HG03139 (cell line): Measurements from ENCODE around the gene EHD2.

Source experiments
- ATAC-seq: cut with Tn5 transposase; IDR thresholded peaks from one replicate; pipeline ENCODE4 v1.9.1; 2021; ENCODE audit not compliant: unreplicated experiment

EHD2 gene

GRCh38 chr19:47691090-47691489 is 22.1 kb upstream of the EHD2 start:
- ATAC-seq = no peak

GRCh38 chr19:47691782-47692181 is 21.4 kb upstream of the EHD2 start:
- ATAC-seq = no peak

DNA sequence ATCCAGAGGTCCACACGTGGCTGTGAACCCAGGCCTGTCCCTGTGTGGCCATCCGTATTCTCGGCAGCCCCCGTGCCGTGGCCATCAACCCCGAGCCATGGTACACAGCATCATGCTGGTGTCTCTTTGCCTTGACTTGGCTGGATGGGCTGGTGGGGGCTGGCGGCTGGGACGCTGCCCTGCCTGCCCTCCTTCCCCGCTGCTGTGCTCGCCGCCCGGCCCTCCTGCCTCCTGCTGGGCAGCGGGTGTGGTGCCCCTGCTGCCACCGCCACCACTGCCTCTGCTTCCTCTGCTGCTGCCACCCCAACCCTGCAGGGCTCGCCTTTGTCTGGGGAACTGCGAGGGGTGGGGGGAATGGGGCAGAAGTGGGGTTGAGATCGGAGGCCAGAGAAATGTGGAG is 19.7 kb upstream of the EHD2 start:
- no peak for ATAC-seq

DNA sequence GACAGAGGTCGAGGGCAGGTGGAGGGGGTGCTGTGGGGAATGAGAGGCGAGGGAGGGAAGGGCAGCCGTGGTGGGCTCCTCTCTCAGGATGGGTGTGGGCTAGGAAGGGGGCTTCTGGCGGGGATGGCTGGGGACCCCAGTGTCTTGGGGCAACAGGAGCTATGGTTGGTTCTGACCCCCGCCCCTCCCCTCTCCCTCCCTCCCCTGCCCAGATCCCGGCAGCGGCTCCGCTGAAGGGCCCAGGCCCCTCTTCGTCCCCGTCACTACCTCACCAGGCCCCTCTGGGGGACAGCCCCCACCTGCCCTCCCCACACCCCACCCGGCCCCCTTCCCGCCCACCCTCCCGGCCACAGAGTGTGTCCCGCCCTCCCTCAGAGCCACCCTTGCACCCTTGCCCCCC is 19.3 kb upstream of the EHD2 start:
- ATAC-seq = no peak

DNA sequence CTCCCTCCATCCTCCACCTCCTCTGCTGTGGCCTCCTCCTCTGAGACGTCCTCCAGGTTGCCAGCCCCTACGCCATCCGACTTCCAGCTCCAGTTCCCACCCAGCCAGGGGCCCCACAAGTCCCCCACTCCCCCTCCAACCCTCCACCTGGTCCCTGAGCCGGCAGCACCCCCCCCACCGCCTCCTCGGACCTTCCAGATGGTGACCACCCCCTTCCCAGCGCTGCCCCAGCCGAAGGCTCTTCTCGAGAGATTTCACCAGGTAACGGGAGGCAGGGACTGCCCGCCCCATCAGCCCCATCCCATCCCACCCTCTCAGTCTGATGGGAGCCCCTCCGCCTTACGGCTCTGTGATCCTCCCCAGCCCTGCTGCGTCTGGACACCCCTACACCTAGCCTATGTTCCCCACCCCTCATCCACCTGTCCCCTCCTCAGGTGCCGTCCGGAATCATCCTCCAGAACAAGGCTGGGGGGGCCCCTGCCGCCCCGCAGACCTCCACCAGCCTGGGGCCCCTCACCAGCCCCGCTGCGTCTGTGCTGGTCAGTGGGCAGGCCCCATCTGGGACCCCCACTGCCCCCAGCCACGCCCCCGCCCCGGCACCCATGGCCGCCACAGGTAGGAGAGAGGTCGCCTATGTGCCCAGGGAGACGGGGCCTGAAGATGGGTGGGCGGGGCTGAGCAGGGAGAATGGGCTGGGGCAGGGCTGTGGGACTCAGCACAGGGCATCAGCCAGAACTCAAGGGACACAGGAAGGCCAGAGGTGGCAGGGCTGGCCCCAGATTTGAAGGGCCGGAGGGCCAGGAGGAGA is 18.6 kb upstream of the EHD2 start:
- no peak for ATAC-seq

DNA sequence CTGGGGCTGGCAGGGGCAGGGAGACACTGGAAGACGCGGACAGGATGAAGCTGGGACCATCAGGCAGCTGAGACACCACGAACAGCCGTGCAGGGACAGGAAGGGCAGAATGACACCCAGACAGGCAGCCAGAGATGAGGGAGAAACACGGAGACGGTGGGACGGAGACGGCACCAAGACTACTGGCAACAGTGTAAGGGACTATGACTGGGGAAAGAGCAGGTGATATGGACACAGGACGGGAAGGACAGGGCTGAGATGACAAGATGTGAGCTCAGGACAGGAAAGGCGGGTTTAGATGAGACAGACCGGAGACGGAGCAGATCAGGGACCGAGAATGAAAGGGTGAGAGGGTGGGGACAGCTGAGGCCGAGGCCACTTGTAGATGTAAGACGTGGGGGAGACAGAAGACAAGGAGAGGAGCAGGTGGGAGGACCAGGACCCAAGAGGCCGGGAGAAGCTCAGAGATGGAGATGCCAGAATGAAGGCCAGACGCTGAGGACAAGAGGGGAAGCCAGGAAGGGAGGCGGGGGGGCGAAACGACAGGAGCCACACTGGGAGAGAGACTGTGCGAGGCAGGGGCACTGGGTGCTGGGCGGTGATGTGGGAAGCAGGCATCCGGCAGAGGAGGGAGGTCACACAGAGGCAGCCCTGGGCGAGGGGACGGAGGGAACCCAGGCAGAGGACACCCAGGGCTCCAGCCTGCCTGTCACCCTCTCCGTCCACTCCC is 17.5 kb upstream of the EHD2 start:
- ATAC-seq = no peak

DNA sequence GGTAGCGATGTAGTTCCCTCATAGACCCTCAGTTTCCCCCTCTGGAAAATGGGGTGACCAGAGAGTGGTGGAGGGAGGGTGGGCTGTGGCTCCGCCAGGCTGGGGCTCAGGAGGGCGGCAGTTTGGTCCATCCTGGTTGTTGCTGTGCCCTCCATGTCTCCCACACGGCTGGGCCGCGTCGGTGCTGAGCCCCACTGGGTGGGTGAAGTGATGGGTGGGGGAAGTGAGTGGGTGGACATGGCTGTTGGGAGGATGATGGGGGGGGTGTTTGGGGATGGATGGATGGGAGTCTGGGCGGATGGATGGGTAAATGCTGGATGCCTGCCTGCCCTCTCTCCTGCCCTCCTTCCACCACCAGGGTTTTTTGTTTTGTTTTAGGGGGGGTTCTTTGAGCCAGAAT is 16.6 kb upstream of the EHD2 start:
- no peak for ATAC-seq

- ATAC-seq = no peak
Measured at GRCh38 chr19:47697863-47698609, 15.2 kb upstream of the EHD2 start.

DNA sequence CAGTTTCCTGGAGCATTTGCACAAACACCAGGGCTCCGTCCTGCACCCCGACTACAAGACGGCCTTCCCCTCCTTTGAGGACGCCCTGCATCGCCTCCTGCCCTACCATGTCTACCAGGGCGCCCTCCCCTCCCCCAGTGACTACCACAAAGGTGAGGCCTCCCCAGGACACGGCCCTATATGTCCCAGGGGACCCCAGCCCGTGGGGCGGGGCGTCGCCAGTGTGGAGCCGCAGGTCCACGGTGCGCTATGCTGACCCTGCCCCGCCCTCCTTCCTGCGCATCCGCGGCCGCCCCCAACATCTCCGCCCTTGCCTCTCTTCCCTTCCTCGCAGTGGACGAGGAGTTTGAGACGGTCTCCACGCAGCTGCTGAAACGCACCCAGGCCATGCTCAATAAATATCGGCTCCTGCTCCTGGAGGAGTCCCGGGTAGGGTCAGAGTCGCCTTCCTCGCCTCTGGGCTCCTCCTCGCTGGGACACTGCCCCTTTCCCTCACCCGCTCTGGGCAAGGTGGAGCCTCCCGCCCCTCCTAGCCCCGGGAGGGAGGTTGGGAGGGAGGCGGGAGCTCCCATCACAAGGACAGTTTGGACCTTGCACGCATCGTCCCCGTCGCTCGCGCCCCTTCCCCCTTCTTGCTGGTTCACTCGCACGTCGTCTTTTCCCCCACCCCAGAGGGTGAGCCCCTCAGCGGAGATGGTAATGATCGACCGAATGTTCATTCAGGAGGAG is 14.4 kb upstream of the EHD2 start:
- ATAC-seq = no peak

- no peak for ATAC-seq
Measured at GRCh38 chr19:47699360-47699917, 13.8 kb upstream of the EHD2 start.

- no peak for ATAC-seq
Measured at GRCh38 chr19:47700934-47701716, 12.1 kb upstream of the EHD2 start.

DNA sequence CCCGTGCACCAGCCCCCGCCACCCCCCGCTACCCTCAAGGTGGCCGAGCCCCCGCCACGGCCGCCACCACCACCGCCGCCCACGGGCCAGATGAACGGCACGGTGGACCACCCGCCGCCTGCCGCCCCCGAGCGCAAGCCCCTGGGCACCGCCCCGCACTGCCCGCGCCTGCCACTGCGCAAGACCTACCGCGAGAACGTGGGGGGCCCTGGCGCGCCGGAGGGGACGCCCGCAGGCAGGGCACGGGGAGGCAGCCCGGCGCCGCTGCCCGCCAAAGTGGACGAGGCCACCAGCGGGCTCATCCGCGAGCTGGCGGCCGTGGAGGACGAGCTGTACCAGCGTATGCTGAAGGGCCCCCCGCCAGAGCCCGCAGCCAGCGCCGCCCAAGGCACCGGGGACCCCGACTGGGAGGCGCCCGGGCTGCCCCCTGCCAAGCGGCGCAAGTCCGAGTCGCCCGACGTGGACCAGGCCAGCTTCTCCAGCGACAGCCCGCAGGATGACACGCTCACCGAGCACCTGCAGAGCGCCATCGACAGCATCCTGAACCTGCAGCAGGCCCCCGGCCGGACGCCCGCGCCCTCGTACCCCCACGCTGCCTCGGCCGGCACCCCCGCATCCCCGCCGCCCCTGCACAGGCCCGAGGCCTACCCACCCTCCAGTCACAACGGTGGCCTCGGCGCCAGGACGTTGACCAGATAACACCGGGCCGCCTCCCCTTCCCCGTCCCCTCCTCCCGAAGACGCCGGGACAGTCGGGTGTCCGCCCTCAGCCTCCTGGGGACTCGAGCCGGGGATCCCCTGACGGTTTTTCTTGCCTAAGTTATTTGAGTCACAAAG is 11.3 kb upstream of the EHD2 start:
- ATAC-seq = no peak

GRCh38 chr19:47702671-47703070 is 10.6 kb upstream of the EHD2 start:
- no peak for ATAC-seq

GRCh38 chr19:47703301-47703700 is 9.9 kb upstream of the EHD2 start:
- ATAC-seq = no peak

DNA sequence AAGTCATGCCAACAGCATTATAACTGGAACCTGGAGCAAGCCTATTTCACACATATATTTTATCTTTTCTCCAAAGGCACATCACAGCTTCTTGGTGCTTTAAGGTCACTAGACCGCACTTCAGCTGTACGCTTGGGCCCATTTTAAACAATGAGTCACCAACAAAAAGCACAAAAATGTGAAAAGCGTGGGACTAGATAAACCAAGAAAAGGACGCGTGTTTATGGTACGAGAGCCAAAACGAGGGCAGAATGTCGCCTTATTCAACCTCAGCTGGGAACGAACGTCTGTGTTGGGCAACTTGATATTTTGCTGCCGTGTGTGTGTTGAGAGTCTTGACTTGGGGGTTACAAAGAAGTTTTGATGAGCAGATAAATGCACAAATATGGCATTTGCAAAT is 9.2 kb upstream of the EHD2 start:
- ATAC-seq = no peak

DNA sequence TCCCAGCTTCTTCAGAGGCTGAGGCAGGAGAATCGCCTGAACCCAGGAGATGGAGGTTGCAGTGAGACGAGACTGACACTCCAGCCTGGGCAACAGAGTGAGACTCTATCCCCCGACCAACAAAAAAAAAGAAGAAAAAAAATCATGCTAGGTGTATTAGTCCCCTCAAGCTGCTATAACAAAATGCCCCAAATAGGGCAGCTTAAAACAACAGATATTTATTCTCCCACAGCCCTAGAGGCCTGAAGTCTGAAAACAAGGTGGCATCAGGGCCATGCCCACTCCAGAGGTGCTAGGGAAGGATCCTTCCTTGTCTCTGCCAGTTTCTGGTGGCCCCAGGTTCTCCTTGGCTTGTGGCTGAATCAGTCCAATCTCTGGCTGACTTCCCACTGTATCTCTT is 8.6 kb upstream of the EHD2 start:
- no peak for ATAC-seq

DNA sequence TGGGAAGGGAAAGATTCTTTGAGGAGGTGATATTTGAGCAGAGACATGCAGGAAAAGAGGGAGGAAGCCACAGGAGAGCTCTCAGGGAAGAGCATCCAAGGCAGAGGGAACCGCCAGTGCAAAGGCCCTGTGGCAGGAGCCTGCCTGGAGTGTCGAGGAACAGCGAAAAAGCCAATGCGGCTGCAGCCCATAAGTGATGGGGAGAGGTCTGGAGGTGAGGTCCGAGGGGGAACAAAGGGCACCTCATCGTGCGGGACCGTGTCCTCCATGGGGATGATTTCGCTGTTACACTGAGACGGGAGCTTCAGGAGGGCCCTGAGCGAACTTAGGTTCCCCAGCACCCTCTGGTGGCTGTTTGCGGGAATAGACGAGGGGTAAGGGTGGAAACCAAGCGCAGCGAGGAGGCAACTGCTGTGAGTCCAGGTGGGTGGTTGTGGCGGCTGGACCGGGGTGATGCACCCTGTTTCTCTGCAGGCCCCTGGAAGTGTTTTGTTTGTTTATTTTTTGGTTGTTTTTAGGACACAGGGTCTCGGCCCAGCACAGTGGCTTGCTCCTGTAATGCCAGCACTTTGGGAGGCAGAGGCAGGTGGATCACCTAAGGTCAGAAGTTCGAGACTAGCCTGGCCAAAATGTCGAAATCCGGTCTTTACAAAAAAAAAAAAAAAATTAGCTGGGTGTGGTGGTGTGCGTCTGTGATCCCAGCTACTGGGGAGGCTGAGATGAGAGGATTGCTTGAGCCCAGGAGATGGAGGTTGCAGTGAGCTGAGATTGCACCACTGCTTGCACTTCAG is 5.9 kb upstream of the EHD2 start:
- ATAC-seq = no peak

DNA sequence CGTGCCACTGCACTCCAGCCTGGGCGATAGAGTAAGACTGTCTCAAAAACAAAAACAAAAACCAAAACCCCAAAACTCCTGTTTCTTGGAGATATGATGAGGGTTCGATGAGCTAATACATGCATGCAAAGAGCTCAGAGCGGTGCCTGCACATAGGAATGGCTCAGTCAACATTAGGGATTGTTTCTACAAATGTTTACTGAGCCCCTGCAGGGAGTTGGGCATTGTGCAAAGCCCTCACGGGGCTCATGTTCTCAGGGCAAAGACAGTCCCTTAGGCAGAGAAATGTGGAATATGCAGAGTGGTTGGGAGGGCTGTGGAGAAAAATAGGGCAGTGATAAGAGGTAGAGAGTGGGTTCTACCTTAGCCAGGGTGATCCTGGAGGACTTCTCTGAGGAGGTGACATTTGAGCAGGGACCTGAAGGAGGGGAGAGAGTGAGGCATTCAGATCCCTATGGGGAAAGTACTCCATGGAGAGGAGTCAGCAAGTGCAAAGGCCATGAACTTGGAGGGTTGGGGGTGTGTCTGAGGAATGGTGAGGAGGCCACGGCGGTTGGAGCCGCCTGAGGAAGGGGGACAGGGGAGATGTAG is 1.5 kb upstream of the EHD2 start:
- no peak for ATAC-seq
